HG03460 (cell line): ENCODE data around the gene MED13.
"Not testable (repeated sequence)": the region's sequence is repeated elsewhere in the genome, so short reads cannot be mapped to it uniquely, and the experiment has no call there.

Experiments used
- ATAC-seq: cut with Tn5 transposase; IDR thresholded peaks from one replicate; pipeline ENCODE4 v1.9.1; 2021; ENCODE audit not compliant: unreplicated experiment

Gene MED13

GRCh38 chr17:61997664-61998063, 67.4 kb downstream of the MED13 start:
- no peak for ATAC-seq

- no peak for ATAC-seq
Measured at GRCh38 chr17:61996916-61997605, 68.0 kb downstream of the MED13 start.

GRCh38 chr17:61989509-61989908, 75.6 kb downstream of the MED13 start:
- no peak for ATAC-seq

DNA sequence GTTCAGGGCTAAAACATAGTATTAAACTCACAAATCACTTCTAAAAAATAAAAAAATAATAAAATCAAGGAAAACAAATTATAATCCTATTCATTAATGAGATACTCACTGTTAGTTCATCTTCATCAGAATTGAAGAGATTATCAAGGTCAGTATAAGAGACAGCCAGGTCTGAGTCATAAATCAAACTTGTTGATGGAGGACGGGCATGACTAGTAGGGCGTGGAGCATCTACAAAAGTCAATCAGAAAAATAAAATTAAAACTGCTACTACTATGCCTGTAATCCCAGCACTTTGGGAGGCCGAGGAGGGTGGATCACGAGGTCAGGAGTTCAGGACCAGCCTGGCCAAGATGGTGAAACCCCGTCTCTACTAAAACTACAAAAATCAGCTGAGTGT, 78.2 kb downstream of the MED13 start:
- ATAC-seq = no peak

DNA sequence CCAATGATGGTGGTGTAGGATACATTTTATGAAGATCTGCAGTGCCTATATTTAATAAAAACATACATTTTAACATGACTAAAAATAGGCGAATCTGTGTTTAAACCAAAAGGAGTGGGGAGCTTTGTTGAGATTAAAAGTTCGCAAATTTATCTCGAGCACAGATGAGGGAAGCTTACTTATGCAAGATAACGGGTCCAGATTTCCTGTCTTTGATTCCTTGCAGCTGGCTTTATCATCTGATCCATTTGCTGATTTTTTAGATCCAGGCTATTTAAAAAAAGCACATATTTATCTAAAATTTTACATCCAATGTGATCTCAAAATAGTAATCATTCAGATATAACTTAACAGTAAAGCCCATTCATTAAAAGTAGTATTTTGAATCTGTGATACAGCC, 80.3 kb downstream of the MED13 start:
- ATAC-seq = no peak

- ATAC-seq = no peak
Measured at GRCh38 chr17:61981323-61981722, 83.8 kb downstream of the MED13 start.

- no peak for ATAC-seq
Measured at GRCh38 chr17:61980535-61980934, 84.5 kb downstream of the MED13 start.

DNA sequence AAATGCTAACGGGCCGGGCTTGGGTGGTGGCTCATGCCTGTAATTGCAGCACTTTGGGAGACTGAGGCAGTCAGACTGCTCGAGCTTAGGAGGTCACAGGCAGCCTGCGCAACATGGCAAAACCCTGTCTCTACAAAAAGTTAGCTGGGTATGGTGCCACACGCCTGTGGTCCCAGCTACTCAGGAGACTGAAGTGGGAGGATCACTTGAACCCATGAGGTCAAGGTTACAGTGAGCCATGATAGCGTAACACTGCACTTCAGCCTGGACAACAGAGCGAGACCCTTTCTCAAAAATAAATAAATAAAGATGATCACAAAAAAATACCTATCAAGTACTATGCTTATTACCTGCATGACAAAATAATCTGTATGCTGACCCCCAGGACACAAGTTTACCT, 91.0 kb downstream of the MED13 start:
- no peak for ATAC-seq

DNA sequence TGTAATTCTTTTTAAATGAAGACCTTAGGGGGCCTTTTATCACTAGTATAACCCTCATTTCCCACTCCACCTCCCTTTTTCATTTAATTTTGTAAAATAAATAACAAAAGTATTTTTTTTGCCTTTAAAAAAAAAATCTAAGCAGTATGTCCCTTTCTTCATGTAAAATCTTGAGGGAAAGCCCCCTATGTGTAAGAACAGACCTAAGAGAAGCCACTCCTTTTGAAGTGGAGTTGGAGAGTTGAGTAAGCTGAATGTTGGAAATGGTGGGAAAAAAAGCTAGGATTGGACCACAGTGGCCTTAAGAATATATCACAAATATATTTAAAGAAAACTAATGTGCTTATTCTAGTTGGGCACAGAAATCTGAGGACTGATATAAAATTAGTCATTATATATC, 92.8 kb downstream of the MED13 start:
- no peak for ATAC-seq

DNA sequence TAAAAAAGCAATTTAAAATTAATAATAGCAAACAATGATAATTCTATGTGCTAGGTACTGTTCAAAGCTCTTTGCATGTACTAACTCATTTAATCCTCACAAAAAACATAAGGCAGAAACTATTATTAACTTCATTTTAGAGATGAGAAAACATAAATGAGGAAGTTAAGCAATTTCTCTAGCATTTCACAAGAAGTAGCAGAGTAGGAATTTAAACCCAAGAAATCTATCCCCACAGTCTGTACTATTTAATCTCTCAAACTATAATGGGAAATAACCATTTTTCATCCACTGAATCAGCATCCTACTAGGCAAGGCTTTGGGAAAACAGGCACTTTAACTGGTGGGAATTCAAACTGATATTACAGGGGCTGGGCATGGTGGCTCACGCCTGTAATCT, 95.0 kb downstream of the MED13 start:
- no peak for ATAC-seq

- no peak for ATAC-seq
Measured at GRCh38 chr17:61968757-61969156, 96.3 kb downstream of the MED13 start.

DNA sequence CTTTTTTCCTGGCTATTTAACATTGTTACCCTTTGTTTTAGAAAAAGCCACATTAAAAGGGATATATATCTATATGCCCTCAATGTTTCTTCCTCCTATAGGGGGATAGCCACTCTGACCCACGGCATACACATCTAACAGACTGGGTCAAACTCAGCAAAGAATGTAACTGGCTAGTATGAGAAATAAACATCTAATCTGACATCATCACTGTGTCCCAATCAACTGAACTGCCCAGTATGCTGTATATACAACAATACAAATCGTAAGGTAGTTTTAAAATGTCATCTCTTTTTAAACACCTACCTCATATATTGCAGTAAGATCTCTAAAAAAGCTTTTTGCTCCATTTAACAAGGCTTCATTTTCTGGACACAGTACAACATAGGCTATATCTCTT, 97.3 kb downstream of the MED13 start:
- ATAC-seq = no peak

- no peak for ATAC-seq
Measured at GRCh38 chr17:61966191-61966590, 98.9 kb downstream of the MED13 start.

- ATAC-seq = no peak
Measured at GRCh38 chr17:61955619-61956018, 109.5 kb downstream of the MED13 start.

GRCh38 chr17:61947367-61948078, 117.6 kb downstream of the MED13 start:
- no peak for ATAC-seq

GRCh38 chr17:61946359-61946758, 118.7 kb downstream of the MED13 start:
- no peak for ATAC-seq

DNA sequence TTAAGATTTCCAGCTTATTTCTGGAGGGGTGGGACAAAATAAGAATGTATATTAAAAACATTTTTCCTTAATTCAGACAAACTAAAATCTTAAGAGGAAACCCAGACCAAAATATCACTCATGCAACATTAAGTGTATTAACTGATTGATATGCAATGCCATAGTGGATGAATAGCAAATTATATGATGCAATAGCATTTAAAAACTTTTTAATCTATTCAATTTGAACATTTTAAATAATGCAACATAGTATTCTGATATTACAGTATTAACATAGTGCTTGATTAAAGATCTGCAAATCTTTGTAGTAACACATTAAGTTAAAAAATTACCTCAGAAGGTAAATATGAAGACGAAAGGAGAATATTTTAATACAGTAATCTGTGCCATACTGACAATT, 122.0 kb downstream of the MED13 start:
- ATAC-seq = no peak

DNA sequence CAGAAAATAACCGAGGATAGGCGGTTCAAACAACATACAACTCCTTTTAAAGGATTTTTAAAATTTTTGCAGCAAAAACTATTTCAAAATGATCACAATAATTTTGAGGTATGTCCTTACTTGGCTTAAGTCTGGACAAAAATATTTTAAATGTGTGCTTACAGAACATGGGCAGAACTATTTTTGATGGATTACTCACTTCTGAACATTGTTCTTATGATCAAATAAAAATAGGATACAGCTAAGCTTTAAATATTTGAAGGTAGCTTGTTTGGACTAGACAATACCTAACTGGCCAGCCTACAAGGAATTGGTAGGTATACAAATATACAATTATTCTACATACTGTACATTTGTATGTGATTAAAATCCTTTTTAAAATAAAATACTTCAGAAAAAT, 123.0 kb downstream of the MED13 start:
- no peak for ATAC-seq

GRCh38 chr17:61928101-61928436, 137.0 kb downstream of the MED13 start:
- no peak for ATAC-seq

GRCh38 chr17:61927208-61928100, 137.6 kb downstream of the MED13 start, which contains the start of gene INTS2:
TSS of gene INTS2 (minus strand) at chr17:61927982. CDS start at chr17:61926644, 1,338 bp downstream.
- peak; percentile 68 for ATAC-seq

DNA sequence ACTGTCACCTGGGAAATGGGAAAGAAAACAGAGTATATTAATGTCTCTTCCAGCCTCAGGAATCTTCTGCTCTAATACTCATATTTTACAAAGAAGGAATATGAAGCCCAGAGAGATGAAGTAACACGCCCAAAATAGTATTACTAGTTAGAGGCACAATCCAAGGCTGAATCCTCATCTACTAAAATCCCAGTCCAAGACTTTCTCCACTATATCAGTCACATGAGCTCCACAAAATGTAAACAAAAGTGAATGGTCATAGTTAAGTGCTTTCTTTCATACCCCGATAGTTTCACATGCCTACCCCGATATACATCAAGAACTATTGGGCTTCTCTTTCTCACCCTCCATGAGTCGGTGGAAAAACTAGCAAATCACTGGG, 138.3 kb downstream of the MED13 start:
- no peak for ATAC-seq

DNA sequence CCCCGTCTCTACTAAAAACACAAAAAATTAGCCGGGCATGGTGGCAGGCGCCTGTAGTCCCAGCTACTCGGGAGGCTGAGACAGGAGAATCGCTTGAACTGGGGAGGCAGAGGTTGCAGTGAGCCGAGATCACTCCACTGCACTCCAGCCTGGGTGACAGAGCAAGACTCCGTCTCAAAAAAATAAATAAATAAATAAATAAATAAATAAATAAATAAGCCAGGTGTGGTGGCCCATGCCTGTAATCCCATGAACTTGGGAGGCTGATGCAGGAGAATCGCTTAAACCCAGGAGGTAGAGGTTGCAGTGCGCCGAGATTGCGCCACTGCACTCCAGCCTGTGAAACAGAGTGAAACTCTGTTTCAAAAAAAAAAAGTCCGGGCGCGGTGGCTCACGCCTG, 149.9 kb downstream of the MED13 start:
- not testable (repeated sequence) for ATAC-seq
